Loucy (cell line): ENCODE data around the gene KSR1.

Experiments
- H2AFZ ChIP-seq: fragments of 200-600 bp; sonication (generic); 2 replicates; pipeline ENCODE4 v1.6.0; 2016; ENCODE audit warnings: antibody characterized with exemption, mild to moderate bottlenecking, low read length, moderate library complexity
- H3F3A ChIP-seq: fragments of 200-600 bp; 2 replicates; pipeline ENCODE4 v1.6.0; 2016; ENCODE audit warnings: antibody characterized with exemption, low read depth, mild to moderate bottlenecking
- H3K27me3 ChIP-seq: fragments of 200-600 bp; sonication (generic); 2 replicates; pipeline ENCODE4 v1.6.1; 2014; ENCODE audit warnings: low read length, mild to moderate bottlenecking; ENCODE audit not compliant: insufficient read depth, poor library complexity, severe bottlenecking
- H3K36me3 ChIP-seq: fragments of 200-600 bp; sonication (generic); 2 replicates; pipeline ENCODE4 v1.6.1; 2016; ENCODE audit warnings: low read length; ENCODE audit not compliant: insufficient read depth
- H3K4me1 ChIP-seq: fragments of 200-600 bp; sonication (generic); 2 replicates; pipeline ENCODE4 v1.5.1; 2014; ENCODE audit warnings: low read length, mild to moderate bottlenecking; ENCODE audit not compliant: insufficient read depth, poor library complexity, severe bottlenecking
- H3K4me2 ChIP-seq: fragments of 200-600 bp; sonication (generic); 2 replicates; pipeline ENCODE4 v1.6.0; 2014; ENCODE audit warnings: antibody characterized with exemption, low read length, low read depth, mild to moderate bottlenecking; ENCODE audit not compliant: poor library complexity, severe bottlenecking
- H3K4me3 ChIP-seq: fragments of 200-600 bp; sonication (generic); 2 replicates; pipeline ENCODE4 v1.5.1; 2014; ENCODE audit warnings: low read length, mild to moderate bottlenecking, mixed read lengths; ENCODE audit not compliant: poor library complexity, severe bottlenecking
- H3K79me2 ChIP-seq: fragments of 200-600 bp; sonication (generic); 2 replicates; pipeline ENCODE4 v1.6.1; 2014; ENCODE audit warnings: low read length; ENCODE audit not compliant: insufficient read depth
- H3K9ac ChIP-seq: fragments of 200-600 bp; sonication (generic); 2 replicates; pipeline ENCODE4 v1.6.0; 2014; ENCODE audit warnings: mild to moderate bottlenecking, low read depth, low read length, moderate library complexity; ENCODE audit not compliant: poor library complexity, severe bottlenecking
- H3K9me2 ChIP-seq: fragments of 200-600 bp; sonication (generic); replicated peaks from 2 replicates; pipeline ENCODE4 v1.6.1; 2016; ENCODE audit warnings: low read depth, low read length, mixed read lengths
- H3K9me3 ChIP-seq: fragments of 200-600 bp; sonication (generic); 2 replicates; pipeline ENCODE4 v1.6.1; 2014; ENCODE audit warnings: mild to moderate bottlenecking, antibody characterized with exemption, low read length, low read depth; ENCODE audit not compliant: insufficient read depth
- H4K20me1 ChIP-seq: fragments of 200-600 bp; sonication (generic); 2 replicates; pipeline ENCODE4 v1.6.0; 2014; ENCODE audit warnings: antibody characterized with exemption, low read length, mild to moderate bottlenecking; ENCODE audit not compliant: insufficient read depth, poor library complexity, severe bottlenecking
- EZH2phosphoT487 ChIP-seq: fragments of 200-600 bp; IDR thresholded peaks from 2 replicates; pipeline ENCODE4 v1.6.1; 2018; ENCODE audit warnings: antibody characterized with exemption, mild to moderate bottlenecking, moderate library complexity, borderline replicate concordance
- TF ChIP-seq, protein P1 (sequence below): fragments of 200-600 bp; sonication (generic); conservative IDR thresholded peaks from 2 replicates; pipeline ENCODE4 v1.5.1; 2014; ENCODE audit warnings: mild to moderate bottlenecking, antibody characterized with exemption, low read length

The KSR1 gene

DNA sequence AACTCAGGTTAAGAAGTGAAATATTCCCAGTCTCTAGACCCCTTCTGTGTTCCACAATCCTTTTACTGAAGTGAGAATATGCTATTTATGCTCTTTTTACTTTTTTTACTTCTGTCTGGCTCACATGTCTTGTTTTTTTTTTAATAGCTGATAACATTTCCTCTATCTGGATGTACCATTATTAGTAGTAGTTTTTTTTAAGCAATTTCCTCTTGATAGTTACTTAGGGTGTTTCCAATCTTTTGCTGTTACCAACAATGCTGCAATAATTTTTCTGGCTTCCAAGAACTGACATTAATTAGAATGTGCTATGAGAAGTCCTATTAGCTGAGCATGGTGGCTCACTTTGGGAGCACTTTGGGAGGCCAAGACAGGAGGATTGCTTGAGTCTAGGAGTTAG is 32.0 kb downstream of the KSR1 start:
- H3K36me3 ChIP-seq: no peaks in the 10 kb centered on the region
- peaks cover 60% of the 10 kb centered on the region for H3K4me1 ChIP-seq
- H3K9ac ChIP-seq: no peak overlapping the region
- no peak for TF ChIP-seq EZH2phosphoT487
- TF ChIP-seq, protein P1, sequence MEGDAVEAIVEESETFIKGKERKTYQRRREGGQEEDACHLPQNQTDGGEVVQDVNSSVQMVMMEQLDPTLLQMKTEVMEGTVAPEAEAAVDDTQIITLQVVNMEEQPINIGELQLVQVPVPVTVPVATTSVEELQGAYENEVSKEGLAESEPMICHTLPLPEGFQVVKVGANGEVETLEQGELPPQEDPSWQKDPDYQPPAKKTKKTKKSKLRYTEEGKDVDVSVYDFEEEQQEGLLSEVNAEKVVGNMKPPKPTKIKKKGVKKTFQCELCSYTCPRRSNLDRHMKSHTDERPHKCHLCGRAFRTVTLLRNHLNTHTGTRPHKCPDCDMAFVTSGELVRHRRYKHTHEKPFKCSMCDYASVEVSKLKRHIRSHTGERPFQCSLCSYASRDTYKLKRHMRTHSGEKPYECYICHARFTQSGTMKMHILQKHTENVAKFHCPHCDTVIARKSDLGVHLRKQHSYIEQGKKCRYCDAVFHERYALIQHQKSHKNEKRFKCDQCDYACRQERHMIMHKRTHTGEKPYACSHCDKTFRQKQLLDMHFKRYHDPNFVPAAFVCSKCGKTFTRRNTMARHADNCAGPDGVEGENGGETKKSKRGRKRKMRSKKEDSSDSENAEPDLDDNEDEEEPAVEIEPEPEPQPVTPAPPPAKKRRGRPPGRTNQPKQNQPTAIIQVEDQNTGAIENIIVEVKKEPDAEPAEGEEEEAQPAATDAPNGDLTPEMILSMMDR: no peak
- no peaks in the 10 kb centered on the region for H4K20me1 ChIP-seq
- H3K79me2 ChIP-seq: peaks cover 72% of the 10 kb centered on the region; the same call in 1 of the 2 replicates
- no peak overlapping the region for H3K4me2 ChIP-seq
- no peaks in the 10 kb centered on the region for H3K9me3 ChIP-seq
- no peaks in the 10 kb centered on the region for H3K9me2 ChIP-seq
- H2AFZ ChIP-seq: no peak overlapping the region
- no peak overlapping the region for H3K4me3 ChIP-seq
- H3F3A ChIP-seq: no peaks in the 10 kb centered on the region
- H3K27me3 ChIP-seq: no peaks in the 10 kb centered on the region

DNA sequence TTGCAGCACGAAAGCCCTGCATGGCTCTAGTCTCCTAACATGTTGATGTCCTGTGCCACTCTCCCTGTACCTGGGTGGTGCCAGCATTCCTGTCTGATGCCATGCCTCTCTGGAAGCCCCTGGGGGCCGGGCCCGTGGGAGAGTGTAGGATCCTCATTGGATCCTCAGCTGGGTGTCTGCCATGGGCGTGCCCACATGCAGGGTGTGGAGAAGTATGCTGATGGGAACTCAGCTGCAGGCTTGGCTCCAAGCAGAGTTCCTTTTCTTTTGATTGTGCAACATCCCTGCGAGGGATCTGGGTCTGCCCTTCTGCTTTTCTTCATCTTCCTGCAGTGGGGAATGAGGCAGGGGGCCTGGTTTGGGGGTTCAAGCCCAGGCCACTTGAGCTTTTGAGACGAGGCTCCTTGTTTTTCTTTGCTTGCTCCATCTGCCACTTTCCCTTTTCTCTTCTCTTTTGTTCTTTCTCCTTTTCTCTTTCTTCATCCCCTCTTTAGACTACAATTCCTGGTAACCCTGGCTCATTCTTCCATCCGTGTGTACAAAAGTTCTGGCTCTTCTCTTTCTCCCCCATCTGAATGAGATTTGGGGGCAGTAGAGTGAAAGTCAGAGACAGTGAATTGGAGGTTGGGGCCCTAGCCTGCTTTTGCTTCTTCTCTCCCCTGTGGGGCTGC is 32.9 kb downstream of the KSR1 start:
- no peaks in the 10 kb centered on the region for H3K27me3 ChIP-seq
- no peaks in the 10 kb centered on the region for H3K9me2 ChIP-seq
- H4K20me1 ChIP-seq: no peaks in the 10 kb centered on the region
- H2AFZ ChIP-seq: no peak overlapping the region
- peaks cover 66% of the 10 kb centered on the region for H3K4me1 ChIP-seq
- H3F3A ChIP-seq: no peaks in the 10 kb centered on the region
- no peaks in the 10 kb centered on the region for H3K36me3 ChIP-seq
- H3K9ac ChIP-seq: no peak overlapping the region
- TF ChIP-seq, protein P1: no peak
- TF ChIP-seq EZH2phosphoT487: no peak
- no peak overlapping the region for H3K4me3 ChIP-seq
- H3K9me3 ChIP-seq: no peaks in the 10 kb centered on the region
- H3K79me2 ChIP-seq: peaks cover 71% of the 10 kb centered on the region; the same call in 1 of the 2 replicates
- H3K4me2 ChIP-seq: no peak overlapping the region

DNA sequence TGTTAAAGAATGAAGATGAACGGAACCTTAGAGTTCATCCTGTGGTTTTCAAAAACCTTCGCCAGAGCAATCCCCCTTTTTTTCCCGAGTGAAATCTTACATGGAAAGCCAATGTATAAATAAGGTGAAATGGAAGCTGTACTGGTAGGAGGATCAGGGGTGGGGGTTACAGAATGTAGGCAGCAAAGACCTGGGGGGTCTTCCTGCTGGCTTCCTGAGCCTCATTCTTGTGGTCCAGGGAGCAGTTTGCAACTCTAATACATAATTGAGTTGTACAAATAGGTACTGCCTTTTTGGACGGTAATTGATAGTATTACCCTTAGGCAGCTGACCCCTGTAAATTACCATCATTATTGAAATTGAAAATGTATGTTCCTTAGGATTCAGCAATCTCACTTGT is 34.1 kb downstream of the KSR1 start:
- Histone ChIP-seq H3K36me3 (no peaks in the 10 kb centered on the region), H3K4me3 (no peak overlapping the region), H4K20me1 (no peaks in the 10 kb centered on the region), H2AFZ (no peak overlapping the region), H3F3A (no peaks in the 10 kb centered on the region), H3K4me2 (peak overlapping the region; percentile 37), H3K9me3 (no peaks in the 10 kb centered on the region), H3K27me3 (no peaks in the 10 kb centered on the region), H3K9me2 (no peaks in the 10 kb centered on the region), H3K4me1 (peaks cover 65% of the 10 kb centered on the region), H3K79me2 (peaks cover 76% of the 10 kb centered on the region; the same call in 1 of the 2 replicates), H3K9ac (no peak overlapping the region)
- TF ChIP-seq EZH2phosphoT487: no peak
- TF ChIP-seq, protein P1: no peak
